ENCODE data around the gene HNRNPF. TPM values are rescaled to one million over a fixed set of nuclear protein-coding genes. Genes with fewer than 3 reads are reported as not detected.
"Not testable (repeated sequence)": the region's sequence is repeated elsewhere in the genome, so short reads cannot be mapped to it uniquely, and the experiment has no call there.

HNRNPF gene
- total and polyA plus RNA-seq, 2 of the 4 experiments (the other 2 are of a cell fraction), result 169 to 207 TPM

DNA sequence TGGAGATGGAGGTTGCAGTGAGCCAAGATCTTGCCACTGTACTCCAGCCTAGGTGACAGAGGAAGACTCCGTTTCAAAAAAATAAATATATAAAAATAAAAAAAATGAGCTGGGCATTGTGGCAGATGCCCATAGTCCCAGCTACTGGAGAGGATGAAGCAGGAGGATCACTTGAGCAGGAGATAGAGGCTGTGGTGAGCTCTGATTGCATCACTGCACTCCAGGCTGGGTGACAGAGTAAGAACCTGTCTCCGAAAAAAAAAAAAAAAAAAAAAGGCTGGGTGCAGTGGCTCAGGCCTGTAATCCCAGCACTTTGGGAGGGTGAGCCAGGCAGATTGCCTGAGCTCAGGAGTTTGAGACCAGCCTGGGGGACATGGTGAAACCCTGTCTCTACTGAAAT lies 39.8 kb upstream of the HNRNPF start:
- no peak overlapping the region for H4K5ac ChIP-seq (ENCODE audit: low read depth, low read length)
- dilution Hi-C loops (cut with HindIII; ENCODE audit: low sequenced_read_pairs, unreplicated experiment), result no loop called here
- no TSS peak for BruUV-seq (replicated peaks)

GRCh38 chr10:43446219-43447017 lies 37.4 kb upstream of the HNRNPF start:
- POLR2A ChIA-PET (ENCODE audit: unreplicated experiment); H3K27me3 ChIP-seq (ENCODE audit: control insufficient read depth, insufficient read depth, low read length); H3K4me3 ChIP-seq (ENCODE audit: insufficient read depth, low read depth, low read length); H4K5ac ChIP-seq (ENCODE audit: low read depth, low read length); DNase-seq; BruUV-seq (replicated peaks); H2BK20ac ChIP-seq (ENCODE audit: low read depth, low read length); H2AFZ ChIP-seq (replicated peaks; ENCODE audit: low read length, poor library complexity); H3K9me1 ChIP-seq (ENCODE audit: insufficient read depth, low read length); H3K9me3 ChIP-seq (ENCODE audit: control insufficient read depth, insufficient read depth, low read length); H3K23ac ChIP-seq (ENCODE audit: low read depth, low read length); H3K36me3 ChIP-seq (ENCODE audit: control insufficient read depth, insufficient read depth, low read length); H3K4me2 ChIP-seq (ENCODE audit: low read depth, low read length); intact Hi-C loops (cut with micrococcal nuclease); H2BK5ac ChIP-seq (ENCODE audit: low read depth, low read length, poor library complexity, severe bottlenecking); H3K27ac ChIP-seq (ENCODE audit: insufficient read depth, low read length); H3K4me1 ChIP-seq (ENCODE audit: control insufficient read depth, insufficient read depth, low read length); H4K20me1 ChIP-seq (ENCODE audit: insufficient read depth, low read length); H2AK5ac ChIP-seq (ENCODE audit: low read depth, low read length); CTCF ChIA-PET; H3K14ac ChIP-seq (replicated peaks; ENCODE audit: low read depth, low read length); H3K79me1 ChIP-seq (ENCODE audit: low read depth in 1 of 2, low read length in 2 of 2); H2AK9ac ChIP-seq (replicated peaks; ENCODE audit: low read depth, low read length, poor library complexity); dilution Hi-C loops (cut with HindIII; ENCODE audit: low sequenced_read_pairs, unreplicated experiment); H2BK15ac ChIP-seq (ENCODE audit: low read depth, low read length); H4K8ac ChIP-seq (ENCODE audit: low read depth in 2 of 2, low read length in 2 of 2); H2BK120ac ChIP-seq (ENCODE audit: low read depth, low read length); ATAC-seq (ENCODE audit: low read depth); H4K91ac ChIP-seq (ENCODE audit: insufficient read depth, low read depth, low read length); in situ Hi-C loops (cut with MboI; ENCODE audit: low sequenced_read_pairs); H3K56ac ChIP-seq (ENCODE audit: extremely low read depth, insufficient read depth, low read length); H3K9ac ChIP-seq (ENCODE audit: low read depth, low read length); H3K4ac ChIP-seq (ENCODE audit: low read depth, low read length); H3K18ac ChIP-seq (ENCODE audit: low read depth, low read length): not testable (repeated sequence)
- WGBS, 2 experiments (ENCODE audit: extremely low coverage in 2 of 2, insufficient read length in 1 of 2), result 100% methylated on average over 15 of the region's 53 CpGs; no CpG with 5 or more reads in 1 of the 2 experiments

More for the DNA sequence above, 39.8 kb upstream of the HNRNPF start:
- Histone ChIP-seq H2BK20ac (ENCODE audit: low read depth, low read length) (no peak overlapping the region), H4K20me1 (ENCODE audit: insufficient read depth, low read length) (no peaks in the 10 kb centered on the region), H3K9ac (ENCODE audit: low read depth, low read length) (no peak overlapping the region), H3K4me2 (ENCODE audit: low read depth, low read length) (no peak overlapping the region), H3K18ac (ENCODE audit: low read depth, low read length) (no peak overlapping the region), H2AK5ac (ENCODE audit: low read depth, low read length) (no peak overlapping the region), H4K8ac (ENCODE audit: low read depth in 2 of 2, low read length in 2 of 2) (no peak overlapping the region), H3K23ac (ENCODE audit: low read depth, low read length) (no peak overlapping the region), H3K27ac (ENCODE audit: insufficient read depth, low read length) (no peak overlapping the region), H3K4ac (ENCODE audit: low read depth, low read length) (no peak overlapping the region), H3K56ac (ENCODE audit: extremely low read depth, insufficient read depth, low read length) (no peak overlapping the region), H3K79me1 (ENCODE audit: low read depth in 1 of 2, low read length in 2 of 2) (no peaks in the 10 kb centered on the region), H3K4me1 (ENCODE audit: control insufficient read depth, insufficient read depth, low read length) (no peaks in the 10 kb centered on the region), H3K9me3 (ENCODE audit: control insufficient read depth, insufficient read depth, low read length) (no peaks in the 10 kb centered on the region), H2BK5ac (ENCODE audit: low read depth, low read length, poor library complexity, severe bottlenecking) (no peak overlapping the region), H2BK15ac (ENCODE audit: low read depth, low read length) (no peak overlapping the region), H3K36me3 (ENCODE audit: control insufficient read depth, insufficient read depth, low read length) (no peaks in the 10 kb centered on the region), H2BK120ac (ENCODE audit: low read depth, low read length) (no peak overlapping the region), H3K14ac (replicated peaks; ENCODE audit: low read depth, low read length) (no peak overlapping the region), H4K91ac (ENCODE audit: insufficient read depth, low read depth, low read length) (no peak overlapping the region), H3K9me1 (ENCODE audit: insufficient read depth, low read length) (no peaks in the 10 kb centered on the region), H2AK9ac (replicated peaks; ENCODE audit: low read depth, low read length, poor library complexity) (no peak overlapping the region), H3K27me3 (ENCODE audit: control insufficient read depth, insufficient read depth, low read length) (no peaks in the 10 kb centered on the region), H3K4me3 (ENCODE audit: insufficient read depth, low read depth, low read length) (no peak overlapping the region), H2AFZ (replicated peaks; ENCODE audit: low read length, poor library complexity) (no peak overlapping the region)
- ATAC-seq (ENCODE audit: low read depth), result no peak
- no peak for DNase-seq
- TF ChIP-seq FOS (IDR thresholded peaks at IDR 0.05; ENCODE audit: low read depth, low read length) (no peak), USF2 (IDR thresholded peaks at IDR 0.05; ENCODE audit: low read depth, low read length) (no peak), CEBPB (IDR thresholded peaks at IDR 0.05; ENCODE audit: low read depth, low read length) (no peak), RAD21 (IDR thresholded peaks at IDR 0.05; ENCODE audit: low read length) (no peak), RCOR1 (IDR thresholded peaks at IDR 0.05; ENCODE audit: insufficient replicate concordance, low read length) (no peak)
- ChIA-PET CTCF (interaction anchor here (0.7 kb wide), 1 partner anchor 59 kb away, joined by 4 read pairs; no protein-coding TSS in a partner anchor), POLR2A (ENCODE audit: unreplicated experiment) (no interaction called here)
- in situ Hi-C loops (cut with MboI; ENCODE audit: low sequenced_read_pairs) (no loop called here), intact Hi-C loops (cut with micrococcal nuclease) (no loop called here)
- no CpG with 5 or more reads among the region's 2 CpGs for WGBS, 2 experiments (ENCODE audit: extremely low coverage in 2 of 2, insufficient read length in 1 of 2)
